ENCODE data around the gene ARHGEF12.
"Not testable (repeated sequence)": the region's sequence is repeated elsewhere in the genome, so short reads cannot be mapped to it uniquely, and the experiment has no call there.

The ARHGEF12 gene

GRCh38 chr11:120501976-120502755 is 166.0 kb downstream of the ARHGEF12 start:
- DNase-seq = no peak

DNA sequence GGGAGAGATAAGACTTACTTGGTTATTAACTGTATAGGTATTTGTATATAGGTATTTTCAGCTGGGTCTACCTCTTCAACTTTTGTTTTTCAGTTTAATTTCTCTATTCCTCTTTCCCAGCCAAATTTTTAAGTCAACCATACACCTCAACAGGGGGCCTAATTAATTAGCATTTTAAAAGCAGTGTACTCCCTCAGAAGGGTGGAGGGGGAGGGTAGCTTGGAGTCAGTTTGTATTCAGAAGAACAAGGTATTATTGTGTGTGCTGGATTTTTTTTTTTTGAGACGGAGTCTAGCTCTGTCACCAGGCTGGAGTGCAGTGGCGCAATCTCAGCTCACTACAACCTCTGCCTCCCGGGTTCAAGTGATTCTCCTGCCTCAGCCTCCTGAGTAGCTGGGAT is 167.3 kb downstream of the ARHGEF12 start:
- DNase-seq = not testable (repeated sequence)

DNA sequence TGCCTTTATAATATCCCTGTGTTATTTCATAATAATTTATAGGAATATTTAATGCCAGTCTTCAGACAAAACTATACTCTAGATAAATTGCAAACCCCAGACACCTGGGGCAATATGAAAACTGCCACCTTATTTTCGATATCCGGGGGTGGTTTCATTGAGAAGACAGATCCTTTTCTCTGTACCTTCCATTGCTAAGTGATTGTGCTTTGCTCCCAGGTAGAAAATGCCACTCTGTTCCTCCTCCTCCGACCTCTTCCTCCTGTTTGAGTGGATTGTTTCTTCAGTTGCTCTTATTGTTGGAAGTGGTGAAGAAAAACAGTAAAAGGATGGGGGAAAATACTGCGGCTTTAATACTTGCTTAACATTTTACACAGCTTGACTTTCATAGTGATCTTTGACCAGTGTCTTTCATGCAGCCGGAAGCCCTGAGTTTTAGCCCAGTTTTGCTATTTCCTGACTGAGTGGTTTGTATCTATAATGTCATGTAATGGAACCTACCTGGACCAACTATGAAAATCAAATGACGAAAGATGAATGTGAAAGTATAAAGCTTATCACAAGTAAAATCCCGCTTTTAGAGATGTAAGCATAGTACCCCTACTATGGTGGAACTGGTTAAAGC is 169.7 kb downstream of the ARHGEF12 start:
- DNase-seq = no peak

- no peak for DNase-seq
Measured at GRCh38 chr11:120509346-120510053, 173.3 kb downstream of the ARHGEF12 start.

DNA sequence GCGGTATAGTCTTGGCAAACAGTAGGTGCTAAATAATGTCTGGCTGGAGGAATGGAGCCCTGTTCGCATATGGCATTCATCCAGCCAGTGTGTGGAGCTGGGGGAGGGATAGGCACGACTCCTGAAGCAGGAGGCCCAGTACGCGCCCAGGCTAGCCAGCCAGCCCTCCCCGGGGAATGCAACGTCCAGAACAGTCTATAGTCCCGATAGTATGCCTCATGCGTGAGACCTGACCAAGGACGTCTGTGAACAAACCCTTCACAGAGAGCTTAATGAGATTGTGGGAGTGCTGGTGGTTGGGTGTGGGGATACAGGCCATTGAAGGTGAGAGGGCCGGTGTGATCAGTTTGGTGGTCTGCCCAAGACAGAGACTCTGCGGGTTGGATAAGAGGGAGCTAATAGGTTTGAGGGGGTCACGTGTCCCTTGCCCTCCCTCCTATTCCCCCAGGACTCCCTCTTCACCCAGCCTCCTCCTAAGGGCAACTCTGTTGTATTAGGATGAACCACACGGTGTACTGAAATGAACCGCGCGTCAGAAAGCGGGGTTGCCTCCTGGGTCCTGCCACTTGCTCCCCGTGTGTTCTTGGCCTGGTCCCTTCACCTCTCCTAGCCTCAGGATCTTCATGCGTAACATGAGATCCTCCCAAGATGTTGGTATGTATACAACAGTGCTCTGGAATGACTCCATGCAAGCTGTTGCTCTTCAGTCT is 174.3 kb downstream of the ARHGEF12 start:
- no peak for DNase-seq

DNA sequence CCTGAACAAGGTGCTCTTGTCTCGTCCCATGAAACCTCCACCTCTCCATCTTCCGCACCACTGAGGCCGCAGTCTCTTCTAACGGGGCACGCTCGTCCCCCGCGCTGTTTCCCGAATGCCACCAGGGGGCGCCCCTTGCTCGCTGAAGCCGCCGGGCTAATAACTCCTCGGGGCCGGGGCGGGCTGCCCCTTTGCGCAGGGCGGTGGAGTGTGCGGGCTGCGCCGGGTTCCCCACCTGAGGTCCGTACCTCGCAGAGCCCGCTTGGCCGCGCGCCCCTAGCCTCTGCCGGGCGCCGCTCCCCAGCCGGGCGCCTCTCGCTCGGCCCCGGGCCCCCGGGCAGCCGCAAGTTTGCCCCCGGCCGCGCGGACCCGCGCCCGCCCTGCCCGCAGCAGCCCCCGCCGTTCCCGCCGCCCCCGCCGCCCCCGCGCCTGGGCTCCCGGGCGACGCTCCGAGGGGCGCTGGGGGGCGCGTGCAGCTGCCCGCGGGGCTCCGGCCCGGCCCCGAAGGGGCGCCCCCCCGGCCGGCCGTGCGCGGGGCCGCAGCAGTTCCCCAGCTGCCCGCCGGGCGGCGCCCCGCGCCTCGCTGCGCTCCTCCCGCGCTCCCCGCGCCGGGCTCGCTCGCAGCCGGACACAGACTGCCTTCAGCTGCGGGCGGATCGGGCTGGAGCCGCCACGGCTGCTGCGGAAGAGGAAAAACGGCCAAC is 175.1 kb downstream of the ARHGEF12 start, which contains the start of gene GRIK4:
Gene GRIK4, plus strand, starts transcription at position 633 of the 704 bp plus-strand sequence. CDS start 148,571 bp downstream, outside the sequence.
- peak; percentile 71 to 83 for DNase-seq

- no peak for DNase-seq
Measured at GRCh38 chr11:120511820-120512738, 175.9 kb downstream of the ARHGEF12 start.

DNA sequence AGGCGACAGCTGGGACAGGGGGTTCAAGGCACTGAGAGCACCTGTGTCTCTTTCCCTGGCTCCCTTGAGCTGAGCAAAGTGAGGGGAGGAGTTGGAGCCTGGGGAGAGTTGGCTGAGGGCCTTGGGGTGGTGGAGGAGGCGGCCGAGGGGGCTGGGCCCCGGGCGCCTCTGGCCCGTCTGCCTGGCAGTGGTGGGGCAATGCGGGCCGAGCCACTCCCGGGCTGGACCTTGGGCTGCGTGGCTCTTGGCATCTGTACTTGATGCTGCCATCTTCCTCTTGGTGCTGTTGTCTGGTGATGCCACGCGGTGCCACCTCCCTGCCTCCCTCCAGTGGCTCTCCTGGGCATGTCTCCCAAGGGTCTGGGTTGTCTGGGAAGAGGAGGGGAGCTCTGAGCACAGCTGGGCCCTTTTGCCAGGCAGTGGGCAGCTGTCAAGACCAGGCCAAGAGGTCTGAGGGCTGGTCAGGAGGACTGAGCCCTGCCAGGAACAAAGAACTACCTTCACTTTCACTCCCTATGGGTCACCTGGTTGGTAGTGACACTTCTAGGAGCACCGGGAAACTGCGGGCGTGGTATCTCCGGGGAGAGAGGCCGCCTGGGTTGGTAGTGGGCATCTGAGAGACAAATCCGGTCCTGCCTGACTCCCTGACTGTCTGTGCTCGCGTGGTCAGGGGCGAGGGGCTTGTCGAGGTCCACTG is 176.7 kb downstream of the ARHGEF12 start:
- DNase-seq = no peak

GRCh38 chr11:120513436-120514315 is 177.5 kb downstream of the ARHGEF12 start:
- DNase-seq = no peak

- no peak for DNase-seq
Measured at GRCh38 chr11:120514541-120515121, 178.4 kb downstream of the ARHGEF12 start.

GRCh38 chr11:120515186-120515723 is 179.0 kb downstream of the ARHGEF12 start:
- DNase-seq = no peak

- no peak for DNase-seq
Measured at GRCh38 chr11:120516461-120517389, 180.5 kb downstream of the ARHGEF12 start.

DNA sequence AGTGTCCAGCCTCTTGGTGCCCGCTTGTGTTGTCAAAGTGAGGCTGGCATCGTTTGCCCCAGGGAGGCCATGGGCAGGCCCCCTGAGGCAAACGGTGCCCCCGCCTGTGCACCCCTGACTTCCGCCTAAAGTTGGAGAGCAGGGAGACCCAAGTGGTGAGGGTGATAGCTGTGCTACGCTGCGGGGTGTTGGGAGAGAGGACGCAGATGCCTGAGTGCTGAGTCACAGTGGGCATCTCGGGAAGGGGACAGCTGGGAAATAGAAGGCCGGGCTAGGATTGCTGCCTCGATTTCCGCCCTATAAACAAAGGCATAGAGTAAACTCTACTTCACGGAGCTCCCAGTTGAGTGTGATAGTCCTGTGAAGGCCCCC is 181.2 kb downstream of the ARHGEF12 start:
- no peak for DNase-seq

DNA sequence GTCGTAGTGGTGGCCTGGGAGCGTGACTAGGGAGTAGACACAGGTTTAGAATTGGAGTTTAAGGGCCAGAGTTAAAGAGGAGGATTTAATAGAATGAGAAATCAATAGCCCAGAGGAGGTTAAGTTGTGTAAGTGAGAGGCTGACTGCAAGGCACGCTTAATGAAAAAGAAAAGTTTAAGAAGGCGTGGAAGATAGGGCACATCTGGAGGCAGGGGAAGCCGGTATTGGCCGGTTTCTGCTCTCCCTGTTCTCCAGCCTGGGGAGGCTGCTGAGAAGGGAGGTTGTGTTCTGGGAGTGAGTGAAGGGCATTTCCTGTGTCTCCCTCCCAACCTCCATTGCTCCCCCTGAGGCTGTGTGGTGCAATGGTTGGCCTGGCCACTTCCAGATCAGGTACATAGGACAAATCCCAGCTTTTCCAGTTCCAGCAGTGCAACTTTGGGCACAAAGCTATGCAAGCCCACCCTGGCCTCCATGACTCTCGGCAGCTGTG is 181.6 kb downstream of the ARHGEF12 start:
- DNase-seq = no peak

DNA sequence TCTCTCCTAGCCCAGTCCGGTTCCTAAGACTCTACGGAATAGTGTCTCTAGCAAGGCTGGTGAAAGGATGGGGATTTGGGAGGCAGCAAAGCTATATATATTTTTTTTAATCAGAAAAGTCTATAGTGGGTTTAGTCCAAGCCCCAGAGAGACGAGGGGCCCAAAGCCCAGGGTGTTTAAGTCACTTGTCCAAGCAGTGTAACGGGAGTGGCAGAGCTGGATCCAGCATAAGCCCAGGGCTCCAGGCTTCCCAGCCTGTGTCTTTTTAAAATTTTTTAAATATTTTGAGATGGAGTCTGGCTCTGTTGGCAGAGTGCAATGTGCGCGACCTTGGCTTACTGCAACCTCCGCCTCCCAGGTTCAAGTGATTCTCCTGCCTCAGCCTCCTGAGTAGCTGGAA is 182.1 kb downstream of the ARHGEF12 start:
- no peak for DNase-seq

- DNase-seq = no peak
Measured at GRCh38 chr11:120519474-120519873, 183.3 kb downstream of the ARHGEF12 start.

- no peak for DNase-seq
Measured at GRCh38 chr11:120520091-120520822, 184.0 kb downstream of the ARHGEF12 start.

Measured in Kasumi-1 (cell line).